ENCODE results near the gene RASIP1.
A peak's percentile ranks its signal among the peaks of the same experiment; 100 is the strongest.

RASIP1 gene

DNA sequence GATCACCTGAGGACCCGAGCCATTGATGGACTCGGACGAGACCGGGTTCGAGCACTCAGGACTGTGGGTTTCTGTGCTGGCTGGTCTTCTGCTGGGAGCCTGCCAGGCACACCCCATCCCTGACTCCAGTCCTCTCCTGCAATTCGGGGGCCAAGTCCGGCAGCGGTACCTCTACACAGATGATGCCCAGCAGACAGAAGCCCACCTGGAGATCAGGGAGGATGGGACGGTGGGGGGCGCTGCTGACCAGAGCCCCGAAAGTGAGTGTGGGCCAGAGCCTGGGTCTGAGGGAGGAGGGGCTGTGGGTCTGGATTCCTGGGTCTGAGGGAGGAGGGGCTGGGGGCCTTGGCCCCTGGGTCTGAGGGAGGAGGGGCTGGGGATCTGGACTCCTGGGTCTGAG, 15.8 kb upstream of the RASIP1 start:
- DNase-seq (ENCODE audit: low read depth), result no peak

DNA sequence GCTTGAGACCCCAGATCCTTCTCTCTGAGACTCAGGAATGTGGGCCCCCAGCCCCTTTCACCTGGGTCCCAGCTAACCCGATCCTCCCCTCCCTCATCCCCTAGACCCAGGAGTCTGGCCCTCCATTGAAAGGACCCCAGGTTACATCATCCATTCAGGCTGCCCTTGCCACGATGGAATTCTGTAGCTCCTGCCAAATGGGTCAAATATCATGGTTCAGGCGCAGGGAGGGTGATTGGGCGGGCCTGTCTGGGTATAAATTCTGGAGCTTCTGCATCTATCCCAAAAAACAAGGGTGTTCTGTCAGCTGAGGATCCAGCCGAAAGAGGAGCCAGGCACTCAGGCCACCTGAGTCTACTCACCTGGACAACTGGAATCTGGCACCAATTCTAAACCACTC, 15.4 kb upstream of the RASIP1 start:
- no peak for DNase-seq (ENCODE audit: low read depth)

- DNase-seq (ENCODE audit: low read depth), result no peak
Observed at GRCh38 chr19:48755084-48755641, 14.8 kb upstream of the RASIP1 start, which contains the start of gene FGF21. Gene FGF21, plus strand, starts transcription at chr19:48755524. Its CDS starts 713 bp downstream, at chr19:48756237.

DNA sequence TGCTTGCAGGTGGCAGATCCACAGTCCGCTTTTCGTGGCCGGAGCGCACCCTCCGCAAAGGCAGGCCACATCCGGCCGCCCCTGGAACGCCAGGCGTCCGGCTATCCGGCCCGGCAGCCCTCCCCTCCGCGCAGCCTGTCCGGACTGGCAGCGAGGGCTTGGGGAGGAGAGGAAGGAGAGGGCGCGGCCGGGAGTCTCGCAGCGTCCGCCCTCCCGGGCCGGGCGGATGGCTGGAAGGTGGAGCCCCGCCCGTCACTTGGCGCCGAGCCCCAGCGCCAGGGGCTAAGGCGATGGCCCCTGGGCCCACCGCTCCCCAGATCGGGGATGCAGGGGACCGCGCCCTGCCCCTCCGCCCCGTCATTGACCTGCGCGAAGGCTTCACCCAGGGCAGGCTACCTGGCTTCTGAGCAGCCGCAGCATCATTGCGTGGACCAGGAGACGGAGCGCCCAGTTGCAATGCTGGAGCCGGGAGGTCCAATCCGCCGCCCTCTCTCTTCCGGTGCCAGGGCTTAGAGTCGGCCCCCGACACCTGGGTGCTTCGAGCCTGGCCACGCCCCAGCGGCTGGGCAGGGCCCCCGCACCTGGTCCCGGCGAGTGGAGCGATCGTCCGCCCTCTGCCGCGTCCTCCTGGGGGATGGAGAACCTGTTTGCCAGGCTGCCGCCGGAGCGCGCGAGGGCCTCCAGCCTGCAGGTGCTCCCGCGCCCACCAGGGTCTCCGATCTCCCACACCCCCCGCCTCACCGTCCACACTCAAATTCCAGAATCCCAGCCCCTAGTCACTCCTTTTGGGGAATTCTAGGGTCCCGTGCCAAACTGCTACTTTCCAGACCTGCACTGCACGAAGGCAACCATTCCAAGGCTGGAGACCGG, 12.3 kb upstream of the RASIP1 start, which contains the start of gene FUT1:
TSS of gene FUT1 (minus strand) at position 146 of the 870 bp plus-strand sequence. CDS start 1,360 bp downstream, outside the sequence.
- peak; percentile 15 for DNase-seq (ENCODE audit: low read depth)

GRCh38 chr19:48751845-48752495, 11.6 kb upstream of the RASIP1 start:
- DNase-seq (ENCODE audit: low read depth), result no peak

DNA sequence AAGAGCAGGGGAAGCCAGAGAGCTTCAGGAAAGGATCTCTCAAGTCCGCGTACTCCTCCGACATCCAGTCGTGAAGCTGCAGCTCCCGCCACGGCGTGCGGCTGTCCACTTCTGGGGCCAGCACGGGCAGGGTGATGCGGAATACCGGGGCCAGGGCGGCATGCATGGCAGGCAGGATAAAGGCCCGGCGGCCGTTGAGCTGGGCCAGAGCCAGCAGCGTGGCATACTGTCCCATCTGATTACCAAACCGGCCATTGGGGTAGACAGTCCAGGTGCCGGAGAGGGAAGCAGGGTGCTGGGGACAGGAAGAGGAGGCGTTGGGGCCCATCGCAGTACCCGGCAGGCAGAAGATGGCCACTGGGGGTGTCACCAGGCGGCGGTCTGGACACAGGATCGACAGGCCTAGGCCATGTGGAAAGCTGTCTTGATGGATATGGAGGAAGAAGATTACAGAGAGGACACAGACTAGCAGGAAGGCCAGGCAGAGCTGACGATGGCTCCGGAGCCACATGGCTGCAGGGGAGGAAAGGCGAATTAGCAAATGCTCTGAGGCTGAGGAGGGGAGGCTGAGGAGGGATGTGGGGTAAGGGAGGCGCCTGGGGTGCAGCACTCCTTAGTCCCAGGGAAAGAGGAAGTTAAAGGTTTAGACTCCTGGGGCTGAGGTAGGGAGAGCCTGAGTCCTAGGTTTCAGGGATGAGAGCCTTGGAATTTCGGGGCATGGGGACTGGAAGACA, 10.5 kb upstream of the RASIP1 start:
- DNase-seq (ENCODE audit: low read depth), result no peak

- no peak for DNase-seq (ENCODE audit: low read depth)
Observed at GRCh38 chr19:48750351-48750750, 9.9 kb upstream of the RASIP1 start.

DNA sequence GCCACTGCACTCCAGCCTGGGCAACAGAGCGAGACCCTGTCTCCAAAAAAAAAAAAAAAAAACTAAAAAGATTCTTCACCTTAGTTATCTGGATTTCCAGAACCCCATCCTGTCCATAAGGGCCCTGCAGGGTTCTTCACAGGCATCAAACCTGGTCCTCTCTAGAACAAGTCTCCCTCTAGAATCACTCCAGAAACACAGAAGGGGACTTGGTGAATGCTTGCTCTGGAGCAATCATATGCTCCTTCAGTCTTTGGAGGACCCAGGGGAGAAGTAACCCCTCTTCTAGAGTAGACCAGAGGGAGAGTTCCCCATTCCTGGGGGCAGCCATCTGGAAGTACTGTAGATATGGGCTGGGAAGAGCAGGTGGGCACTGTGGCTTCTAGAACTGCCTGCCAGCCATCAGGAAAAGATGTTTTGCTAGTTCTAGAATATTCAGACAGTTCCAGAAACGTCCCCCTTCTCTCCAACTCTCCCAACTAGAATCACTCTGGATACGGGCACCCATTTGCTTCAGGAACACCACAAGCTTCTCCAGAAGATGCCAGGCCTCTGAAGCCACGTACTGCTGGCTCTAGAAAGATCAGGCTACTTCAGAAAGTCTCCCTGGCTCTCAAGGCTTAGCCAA, 9.3 kb upstream of the RASIP1 start:
- DNase-seq (ENCODE audit: low read depth), result no peak

GRCh38 chr19:48746738-48747575, 6.5 kb upstream of the RASIP1 start, which contains the start of gene IZUMO1:
Gene IZUMO1, minus strand, starts transcription at chr19:48746909. Its CDS starts 1,050 bp downstream, at chr19:48745859.
- no peak for DNase-seq (ENCODE audit: low read depth)

DNA sequence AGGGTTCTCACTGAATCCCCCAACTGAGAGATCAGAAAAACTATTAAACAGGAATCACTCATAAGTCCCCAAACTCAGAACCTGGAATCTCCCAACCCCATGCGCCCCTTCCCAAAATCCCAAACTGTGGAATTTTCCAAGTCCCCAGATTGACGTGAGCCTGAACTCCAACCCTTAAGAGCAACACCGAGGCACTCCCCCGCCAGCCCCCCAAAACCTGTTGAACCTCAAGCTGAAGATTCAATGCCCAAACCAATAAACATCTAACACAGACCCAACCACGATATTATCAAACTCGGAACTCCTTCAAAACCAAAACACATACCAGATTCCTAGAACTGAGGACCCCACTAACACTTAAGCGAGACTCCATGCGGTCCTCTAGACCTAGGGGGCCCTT, 5.7 kb upstream of the RASIP1 start:
- DNase-seq (ENCODE audit: low read depth), result no peak

DNA sequence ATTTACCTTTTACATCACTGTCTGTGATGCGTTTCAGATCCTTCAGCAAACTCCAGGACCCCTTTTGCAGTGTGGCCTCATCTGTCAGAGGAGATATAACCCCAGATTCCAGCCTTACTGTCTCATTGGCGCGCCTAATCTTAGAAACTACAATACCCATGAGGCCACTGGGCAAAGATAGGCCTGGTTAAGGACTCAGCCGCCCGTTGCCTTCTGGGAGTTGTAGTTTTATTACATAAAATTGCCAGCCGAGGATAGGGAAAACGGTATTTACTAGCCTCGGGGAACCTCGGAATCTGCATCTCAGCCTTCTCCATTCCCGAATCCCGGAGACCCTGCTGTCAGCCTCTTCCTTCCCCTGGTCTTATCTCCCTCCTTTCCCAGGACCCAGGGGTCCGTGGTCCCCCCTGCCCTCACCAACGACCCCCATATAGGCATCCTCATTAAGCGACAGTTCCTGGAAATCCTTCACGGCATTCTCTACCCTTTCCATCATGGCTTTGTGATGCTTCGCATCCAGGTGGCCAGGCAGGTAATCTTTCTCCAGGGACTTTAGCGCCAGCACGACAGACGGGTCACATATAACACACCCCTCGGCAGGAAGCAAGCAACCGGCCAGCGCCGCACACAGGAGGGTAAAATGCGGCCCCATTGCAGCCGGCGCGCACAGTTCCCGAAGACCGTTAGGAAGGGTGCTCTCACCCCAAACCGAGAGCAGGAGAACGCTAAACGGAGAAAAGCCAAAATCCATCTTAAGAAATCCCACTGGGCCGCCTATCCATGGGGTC, 5.0 kb upstream of the RASIP1 start:
- DNase-seq (ENCODE audit: low read depth), result no peak

- DNase-seq (ENCODE audit: low read depth), result no peak
Observed at GRCh38 chr19:48742096-48742495, 1.7 kb upstream of the RASIP1 start.

- DNase-seq (ENCODE audit: low read depth), result no peak
Observed at GRCh38 chr19:48741129-48741999, 954 bp upstream of the RASIP1 start.

DNA sequence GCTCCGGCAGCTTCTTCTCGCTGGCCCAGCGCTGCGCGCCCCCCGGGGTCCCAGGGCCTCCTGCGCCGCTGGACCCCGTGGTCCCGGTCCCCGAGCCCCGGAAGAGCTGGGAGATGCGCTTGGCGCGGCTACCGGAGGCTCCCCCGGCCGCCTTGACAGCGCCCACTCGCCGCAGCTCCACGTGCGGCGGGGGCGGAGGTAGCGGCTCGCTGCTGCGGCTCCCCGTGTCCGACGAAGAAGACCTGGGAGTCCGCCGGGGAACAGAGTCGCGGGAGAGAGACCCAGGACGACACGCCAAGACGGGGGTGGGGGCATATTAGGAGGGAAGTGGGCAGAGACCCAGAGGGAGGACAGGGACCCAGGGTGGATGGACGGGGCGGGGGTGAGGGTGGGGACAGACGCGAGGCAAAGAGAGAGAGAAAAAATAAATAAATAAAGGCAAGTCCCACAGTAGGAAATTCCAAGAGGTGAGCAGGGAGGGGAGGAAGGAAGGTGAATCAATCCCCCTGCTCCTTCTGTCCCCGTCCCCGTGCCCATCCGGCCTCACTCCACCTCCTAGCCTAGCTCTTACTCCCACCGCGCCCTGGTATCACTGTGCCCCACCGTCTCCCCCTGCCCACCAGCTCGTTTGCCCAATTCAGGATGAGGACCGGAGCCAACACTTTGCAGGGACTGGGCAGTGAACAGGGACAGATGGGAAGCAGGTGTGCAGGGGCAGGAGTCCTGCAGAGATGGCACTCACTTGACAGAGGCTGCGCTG, 826 bp downstream of the RASIP1 start:
- no peak for DNase-seq (ENCODE audit: low read depth)

- DNase-seq (ENCODE audit: low read depth), result peak; percentile 88
Observed at GRCh38 chr19:48738557-48739403, 1.6 kb downstream of the RASIP1 start.

- no peak for DNase-seq (ENCODE audit: low read depth)
Observed at GRCh38 chr19:48737360-48737998, 2.9 kb downstream of the RASIP1 start.

All from activated T-helper 1 cell treated with Interleukin-2 at 50 U/mL for 16 hours (primary cell).